ENCODE results near the gene UBFD1.
"Not testable (repeated sequence)": the region's sequence is repeated elsewhere in the genome, so short reads cannot be mapped to it uniquely, and the experiment has no call there.

UBFD1 gene

DNA sequence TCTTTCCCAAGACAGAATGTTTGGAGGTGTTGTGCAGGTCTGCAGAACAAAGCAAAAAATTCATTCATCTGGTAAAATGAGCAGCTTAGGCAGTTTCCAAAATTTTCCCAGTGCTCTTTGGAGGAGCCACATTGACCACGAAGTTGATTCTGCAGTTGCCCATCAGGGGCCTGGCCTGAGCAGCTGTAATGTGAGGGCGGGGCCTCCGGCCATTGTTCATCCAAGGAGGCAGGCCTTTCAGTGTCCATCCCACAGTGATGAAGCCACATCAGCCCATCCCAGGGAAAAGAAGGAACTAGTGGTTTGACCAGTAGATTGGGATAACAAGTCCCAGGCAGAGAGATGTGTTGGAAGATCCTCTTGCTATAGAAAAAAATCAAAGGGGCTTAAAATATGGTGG is 10.1 kb downstream of the UBFD1 start:
- no peak for DNase-seq (ENCODE audit: low read depth)

GRCh38 chr16:23570992-23571632 is 13.6 kb downstream of the UBFD1 start:
- no peak for DNase-seq (ENCODE audit: low read depth)

GRCh38 chr16:23571895-23572294 is 14.4 kb downstream of the UBFD1 start:
- no peak for DNase-seq (ENCODE audit: low read depth)

DNA sequence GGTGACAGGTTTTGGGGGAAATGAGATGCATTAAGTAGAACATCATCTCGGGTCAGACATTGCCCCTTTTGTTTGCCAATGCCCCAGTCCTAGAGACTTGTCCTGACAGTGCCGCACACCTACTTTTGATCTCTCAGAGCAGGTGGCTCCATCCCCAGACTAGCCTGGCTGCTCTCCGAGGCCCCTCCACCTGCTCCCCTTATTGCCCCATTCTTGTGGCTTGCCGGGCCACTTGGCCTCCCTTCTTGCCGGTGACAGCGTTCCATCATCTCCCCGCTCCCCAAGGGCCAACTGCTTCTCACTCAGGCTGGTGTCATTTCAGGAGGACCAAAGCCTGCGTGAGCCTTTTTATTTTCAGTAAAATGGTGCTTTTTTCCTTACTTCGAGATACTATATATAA is 14.9 kb downstream of the UBFD1 start:
- DNase-seq (ENCODE audit: low read depth): no peak

GRCh38 chr16:23573817-23574216 is 16.3 kb downstream of the UBFD1 start:
- no peak for DNase-seq (ENCODE audit: low read depth)

GRCh38 chr16:23575834-23576233 is 18.3 kb downstream of the UBFD1 start:
- DNase-seq (ENCODE audit: low read depth): no peak

GRCh38 chr16:23577493-23577892 is 20.0 kb downstream of the UBFD1 start:
- DNase-seq (ENCODE audit: low read depth): no peak

GRCh38 chr16:23578101-23578830 is 20.7 kb downstream of the UBFD1 start:
- DNase-seq (ENCODE audit: low read depth): no peak

DNA sequence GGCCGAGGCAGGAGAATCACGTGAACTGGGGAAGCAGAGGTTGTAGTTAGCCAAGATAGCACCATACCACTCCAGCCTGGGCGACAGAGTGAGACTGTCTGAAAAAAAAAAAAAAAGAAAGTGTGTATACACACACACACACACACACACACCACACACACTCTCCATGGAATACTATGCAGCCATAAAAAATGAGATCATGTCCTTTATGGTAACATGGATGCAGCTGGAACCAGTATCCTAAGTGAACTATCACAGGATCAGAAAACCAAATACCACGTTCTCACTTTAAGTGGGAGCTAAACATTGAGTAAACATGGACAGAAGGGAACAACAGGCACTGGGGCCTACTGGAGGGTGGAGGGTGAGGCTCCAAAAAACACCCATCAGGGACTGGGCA is 21.8 kb downstream of the UBFD1 start:
- no peak for DNase-seq (ENCODE audit: low read depth)

GRCh38 chr16:23580391-23580790 is 22.9 kb downstream of the UBFD1 start:
- no peak for DNase-seq (ENCODE audit: low read depth)

DNA sequence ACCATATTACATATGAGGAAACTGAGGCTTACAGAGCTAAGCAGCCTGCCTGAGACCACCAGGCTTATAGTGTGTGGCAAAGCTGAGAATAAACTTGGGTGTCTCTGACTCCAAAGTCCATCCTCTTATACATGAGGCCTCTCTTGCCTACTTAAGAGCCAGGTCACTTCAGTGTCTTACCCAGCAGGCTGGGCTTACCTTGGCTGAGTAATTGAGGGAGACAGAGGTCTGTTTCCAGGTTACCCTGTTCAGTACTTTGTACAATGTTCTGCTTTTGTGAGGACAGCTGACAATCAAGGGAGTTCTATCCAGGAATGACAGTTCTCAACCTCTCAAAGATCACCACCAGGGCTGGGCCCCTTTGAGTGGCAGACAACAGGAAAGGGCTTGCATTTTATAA is 24.2 kb downstream of the UBFD1 start:
- DNase-seq (ENCODE audit: low read depth): no peak

- DNase-seq (ENCODE audit: low read depth): not testable (repeated sequence)
Observed at GRCh38 chr16:23583271-23583670, 25.7 kb downstream of the UBFD1 start.

DNA sequence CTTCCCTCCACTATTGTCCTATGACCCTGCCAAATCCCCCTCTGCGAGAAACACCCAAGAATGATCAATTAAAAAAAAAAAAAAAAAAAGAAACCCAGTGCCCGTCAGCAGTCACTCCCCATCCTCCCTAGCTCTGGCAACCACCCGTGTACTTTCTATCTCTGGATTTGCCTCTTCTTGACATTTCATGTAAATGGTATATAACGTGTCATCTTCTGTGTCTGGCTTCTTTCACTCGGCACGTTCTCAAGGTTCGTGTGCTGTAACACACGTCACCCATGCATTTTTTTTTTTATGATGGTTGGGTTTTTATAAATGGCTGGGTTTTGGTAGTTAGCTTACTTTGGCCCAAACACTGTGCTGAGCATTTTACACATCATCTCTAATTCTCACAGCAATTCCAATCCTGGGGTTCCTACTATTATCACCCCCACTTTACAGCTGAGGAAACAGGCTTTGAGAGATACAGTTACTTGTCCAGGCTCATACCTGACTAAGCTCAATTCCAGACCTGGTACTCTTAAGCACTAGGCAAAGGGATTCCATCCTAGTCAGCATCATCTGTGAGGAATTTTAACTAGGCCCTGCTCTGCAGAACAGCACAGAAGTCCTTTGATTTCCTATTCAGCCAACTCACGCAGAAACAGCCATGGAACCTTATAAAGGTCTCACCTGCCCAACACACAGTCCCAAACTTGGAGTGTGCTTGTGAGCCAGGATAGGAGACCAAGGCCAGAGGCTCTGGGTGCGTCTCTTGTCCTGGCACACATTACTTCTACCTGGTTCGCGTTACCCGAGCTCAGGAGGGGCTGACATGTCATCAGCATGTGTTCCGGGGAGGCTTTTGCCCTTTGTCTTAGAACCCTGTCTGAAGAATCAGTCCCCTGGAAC is 26.9 kb downstream of the UBFD1 start:
- DNase-seq (ENCODE audit: low read depth): no peak

DNA sequence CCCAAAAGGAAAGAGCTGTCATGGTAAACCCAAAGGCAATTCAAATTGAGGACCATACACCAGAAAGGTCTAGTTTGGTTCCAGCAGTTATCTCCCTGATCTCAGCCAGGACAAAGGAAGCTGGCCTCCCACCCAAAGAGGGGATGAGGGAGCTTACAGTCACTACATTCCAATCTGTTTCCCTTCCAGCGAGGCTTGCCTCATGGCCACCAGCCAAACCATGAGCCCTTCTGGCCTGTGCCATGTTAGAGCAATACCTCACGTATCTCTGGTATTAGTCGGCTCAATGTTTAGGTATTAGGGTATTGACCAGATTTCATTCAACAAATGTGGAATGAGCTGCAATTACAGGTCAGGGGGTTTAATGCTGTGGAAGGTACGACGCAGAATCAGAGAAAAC is 30.2 kb downstream of the UBFD1 start:
- no peak for DNase-seq (ENCODE audit: low read depth)

GRCh38 chr16:23590181-23590580 is 32.7 kb downstream of the UBFD1 start:
- DNase-seq (ENCODE audit: low read depth): no peak

GRCh38 chr16:23594186-23594585 is 36.7 kb downstream of the UBFD1 start:
- DNase-seq (ENCODE audit: low read depth): no peak

DNA sequence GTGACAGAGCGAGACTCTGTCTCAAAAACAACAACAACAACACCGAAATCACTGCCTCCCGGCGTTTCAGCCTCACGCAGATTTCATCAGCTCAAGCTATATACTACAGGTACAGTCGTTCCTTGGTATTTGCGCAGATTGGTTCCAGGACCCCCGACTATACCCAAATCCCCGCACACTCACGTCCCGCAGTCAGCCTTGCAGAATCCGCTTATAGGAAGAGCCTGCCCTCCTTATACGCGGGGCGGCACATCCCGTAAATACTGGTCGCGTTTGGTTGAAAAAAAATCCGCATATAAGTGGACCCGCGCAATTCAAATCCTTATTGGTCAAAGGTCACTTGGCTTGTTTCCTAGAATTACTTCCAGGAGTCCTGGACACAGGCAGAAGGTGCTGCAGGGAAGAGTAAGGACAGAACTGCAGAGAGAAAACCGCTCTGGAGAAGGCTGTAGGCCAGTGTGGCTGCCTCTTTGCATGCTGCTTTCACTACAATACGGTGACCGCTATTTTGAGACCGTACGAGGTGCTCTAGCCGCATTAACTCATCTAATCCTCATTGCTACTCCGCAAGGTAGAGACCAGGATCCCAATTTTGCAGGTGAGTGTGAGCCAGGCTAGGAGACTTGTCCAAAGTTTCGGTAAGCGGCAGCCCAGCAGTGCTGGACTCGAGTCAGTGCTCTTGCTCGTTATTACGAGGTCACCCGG is 37.9 kb downstream of the UBFD1 start:
- no peak for DNase-seq (ENCODE audit: low read depth)

GRCh38 chr16:23595951-23596720 is 38.6 kb downstream of the UBFD1 start, which contains the start of gene NDUFAB1:
TSS of gene NDUFAB1 (minus strand) at chr16:23596316. CDS start at chr16:23596290, 26 bp downstream.
- peak; percentile 80 for DNase-seq (ENCODE audit: low read depth)

GRCh38 chr16:23597003-23597756 is 39.7 kb downstream of the UBFD1 start:
- no peak for DNase-seq (ENCODE audit: low read depth)

DNA sequence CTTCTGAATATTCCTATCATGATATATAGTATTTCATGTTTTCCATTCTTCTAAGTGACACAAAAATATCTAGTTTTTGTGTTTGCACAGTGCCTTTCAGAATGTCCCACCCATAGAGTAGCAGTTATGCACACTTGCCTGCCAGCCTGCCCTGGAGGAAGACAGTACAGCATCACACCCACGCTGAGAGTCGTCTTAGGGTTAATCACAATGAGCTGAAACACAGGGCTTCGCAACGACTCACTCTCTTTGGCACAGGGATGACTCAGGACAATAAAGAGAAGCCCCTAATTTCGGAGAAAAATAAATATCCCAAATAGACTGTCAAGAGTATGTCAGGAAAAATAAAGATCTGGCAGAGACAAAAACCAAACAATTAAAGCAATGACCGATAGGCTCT is 50.2 kb downstream of the UBFD1 start:
- DNase-seq (ENCODE audit: low read depth): no peak

- no peak for DNase-seq (ENCODE audit: low read depth)
Observed at GRCh38 chr16:23608194-23608593, 50.7 kb downstream of the UBFD1 start.
